Hepatocyte (in vitro differentiated cells): Measurements from ENCODE around the gene LELP1. TPM values are rescaled to one million over a fixed set of nuclear protein-coding genes. Genes with fewer than 3 reads are reported as not detected.

Experiments used
- DNase-seq: peaks from one replicate; pipeline ENCODE4 v3.0.0-alpha.2; 2016; ENCODE audit warnings: low spot score
- H2AFZ ChIP-seq: fragments of 200-600 bp; sonication (generic); 2 replicates; pipeline ENCODE4 v1.6.0; 2016; ENCODE audit warnings: antibody characterized with exemption, mild to moderate bottlenecking
- H3K27ac ChIP-seq: fragments of 200-600 bp; sonication (generic); 2 replicates; pipeline ENCODE4 v1.5.1; 2016; ENCODE audit warnings: mild to moderate bottlenecking
- H3K27me3 ChIP-seq: fragments of 200-600 bp; sonication (generic); 2 replicates; pipeline ENCODE4 v1.6.1; 2016
- H3K36me3 ChIP-seq: fragments of 200-600 bp; sonication (generic); replicated peaks from 2 replicates; pipeline ENCODE4 v1.5.1; 2016; ENCODE audit warnings: low read depth; ENCODE audit not compliant: insufficient read depth
- H3K4me1 ChIP-seq: fragments of 200-600 bp; sonication (generic); 2 replicates; pipeline ENCODE4 v1.5.1; 2016; ENCODE audit warnings: mild to moderate bottlenecking, moderate library complexity; ENCODE audit not compliant: insufficient read depth
- H3K4me2 ChIP-seq: fragments of 200-600 bp; sonication (generic); 2 replicates; pipeline ENCODE4 v1.6.0; 2016
- H3K4me3 ChIP-seq: fragments of 200-600 bp; sonication (generic); 2 replicates; pipeline ENCODE4 v1.5.1; 2016; ENCODE audit warnings: mild to moderate bottlenecking
- H3K79me2 ChIP-seq: fragments of 200-600 bp; sonication (generic); 2 replicates; pipeline ENCODE4 v1.6.0; 2017; ENCODE audit warnings: mild to moderate bottlenecking
- H3K9me2 ChIP-seq: fragments of 200-600 bp; sonication (generic); replicated peaks from 2 replicates; pipeline ENCODE4 v1.6.0; 2017; ENCODE audit warnings: mild to moderate bottlenecking; ENCODE audit not compliant: insufficient read depth
- H3K9me3 ChIP-seq: fragments of 200-600 bp; sonication (generic); 2 replicates; pipeline ENCODE4 v1.5.1; 2016; ENCODE audit warnings: low read depth, mild to moderate bottlenecking
- H4K20me1 ChIP-seq: fragments of 200-600 bp; sonication (generic); 2 replicates; pipeline ENCODE4 v1.6.0; 2016; ENCODE audit warnings: mild to moderate bottlenecking; ENCODE audit not compliant: insufficient read depth, poor library complexity, severe bottlenecking
- EZH2 ChIP-seq: fragments of 200-600 bp; sonication (generic); IDR thresholded peaks from 2 replicates; pipeline ENCODE4 v1.6.1; 2016; ENCODE audit warnings: antibody characterized with exemption, mild to moderate bottlenecking, borderline replicate concordance
- EZH2phosphoT487 ChIP-seq: fragments of 200-600 bp; sonication (generic); IDR thresholded peaks from one replicate; pipeline ENCODE4 v1.6.1; 2018; ENCODE audit warnings: antibody characterized with exemption, mild to moderate bottlenecking, low read depth, moderate library complexity; ENCODE audit not compliant: unreplicated experiment, severe bottlenecking
- WGBS: methylation state at CpG from one replicate; pipeline ENCODE4 v1.1.6; 2016; ENCODE audit warnings: low lambda C conversion rate; ENCODE audit errors: missing lambda C conversion rate; 5-methylcytosine and 5-hydroxymethylcytosine counted together
- polyA plus RNA-seq: library from polyadenylated mRNA; unstranded; fragments of >200 nt; fragmentation: Nextera tagmentation; extraction: Ambion mirVana; gene quantifications from 2 replicates; pipeline ENCODE4 v1.2.1, GENCODE V29; 2016
- total RNA-seq: library from RNA; depleted of rRNA; stranded (reverse); fragments of >200 nt; gene quantifications from 2 replicates; pipeline ENCODE4 v1.2.3, GENCODE V29; 2014
- TF ChIP-seq, protein P1 (sequence below): fragments of 200-600 bp; sonication (generic); IDR thresholded peaks from 2 replicates; pipeline ENCODE4 v1.5.1; 2016; ENCODE audit warnings: antibody characterized with exemption, mild to moderate bottlenecking; ENCODE audit not compliant: poor library complexity

The LELP1 gene
- total and polyA plus RNA-seq, 2 experiments from 2014 or later = not detected

DNA sequence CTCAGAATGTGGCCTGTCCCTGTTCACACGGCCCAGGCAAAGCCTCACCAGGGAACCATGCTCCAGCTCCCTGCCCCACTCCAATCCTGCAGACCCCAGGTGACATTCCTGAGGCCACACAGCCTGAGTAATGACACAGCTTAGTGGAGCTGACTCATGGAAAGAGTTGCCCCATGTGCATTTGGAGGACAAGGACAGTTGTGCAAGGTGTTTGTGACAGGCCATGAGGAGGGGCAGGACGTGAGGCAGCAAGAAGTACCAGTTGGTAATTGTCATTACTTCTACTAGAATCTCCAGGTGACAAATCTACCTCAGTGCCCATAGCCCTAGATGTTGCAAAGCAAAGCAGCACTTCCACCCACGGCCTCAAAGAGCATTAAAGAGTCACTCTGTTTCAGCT lies 29.3 kb downstream of the LELP1 start:
- DNase-seq = no peak
- H3K9me3 ChIP-seq = no peaks in the 10 kb centered on the region
- no peaks in the 10 kb centered on the region for H3K36me3 ChIP-seq
- TF ChIP-seq EZH2 = no peak
- no peak for TF ChIP-seq EZH2phosphoT487
- TF ChIP-seq, protein P1, sequence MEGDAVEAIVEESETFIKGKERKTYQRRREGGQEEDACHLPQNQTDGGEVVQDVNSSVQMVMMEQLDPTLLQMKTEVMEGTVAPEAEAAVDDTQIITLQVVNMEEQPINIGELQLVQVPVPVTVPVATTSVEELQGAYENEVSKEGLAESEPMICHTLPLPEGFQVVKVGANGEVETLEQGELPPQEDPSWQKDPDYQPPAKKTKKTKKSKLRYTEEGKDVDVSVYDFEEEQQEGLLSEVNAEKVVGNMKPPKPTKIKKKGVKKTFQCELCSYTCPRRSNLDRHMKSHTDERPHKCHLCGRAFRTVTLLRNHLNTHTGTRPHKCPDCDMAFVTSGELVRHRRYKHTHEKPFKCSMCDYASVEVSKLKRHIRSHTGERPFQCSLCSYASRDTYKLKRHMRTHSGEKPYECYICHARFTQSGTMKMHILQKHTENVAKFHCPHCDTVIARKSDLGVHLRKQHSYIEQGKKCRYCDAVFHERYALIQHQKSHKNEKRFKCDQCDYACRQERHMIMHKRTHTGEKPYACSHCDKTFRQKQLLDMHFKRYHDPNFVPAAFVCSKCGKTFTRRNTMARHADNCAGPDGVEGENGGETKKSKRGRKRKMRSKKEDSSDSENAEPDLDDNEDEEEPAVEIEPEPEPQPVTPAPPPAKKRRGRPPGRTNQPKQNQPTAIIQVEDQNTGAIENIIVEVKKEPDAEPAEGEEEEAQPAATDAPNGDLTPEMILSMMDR = no peak
- 48% methylated on average over 3 of the region's 3 CpGs for WGBS
- no peaks in the 10 kb centered on the region for H3K79me2 ChIP-seq
- H3K4me1 ChIP-seq = no peaks in the 10 kb centered on the region
- no peaks in the 10 kb centered on the region for H4K20me1 ChIP-seq
- no peak overlapping the region for H3K4me3 ChIP-seq
- no peaks in the 10 kb centered on the region for H3K9me2 ChIP-seq
- H3K27ac ChIP-seq = no peak overlapping the region
- H3K27me3 ChIP-seq = no peaks in the 10 kb centered on the region
- H2AFZ ChIP-seq = no peak overlapping the region
- no peak overlapping the region for H3K4me2 ChIP-seq

DNA sequence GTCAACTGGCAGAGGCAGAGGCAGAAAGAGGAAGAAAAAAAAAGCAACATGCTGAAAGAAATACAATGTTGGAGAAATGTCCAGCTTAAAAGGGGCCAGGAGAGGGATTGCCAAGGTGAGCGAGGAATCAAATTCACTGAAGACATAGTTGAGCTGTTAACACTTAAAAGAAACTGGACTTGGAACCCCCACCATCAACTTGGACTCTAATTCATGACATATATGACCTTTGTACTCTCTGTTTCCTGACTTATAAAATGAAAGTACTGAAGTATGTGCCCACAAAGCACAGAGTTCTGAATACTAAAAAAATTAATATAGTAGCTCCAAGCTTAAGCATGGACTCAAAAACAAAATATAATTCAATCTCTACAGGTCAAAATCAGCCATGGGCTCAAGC lies 30.2 kb downstream of the LELP1 start:
- Histone ChIP-seq H3K9me3 (no peaks in the 10 kb centered on the region), H3K4me2 (no peak overlapping the region), H4K20me1 (no peaks in the 10 kb centered on the region), H2AFZ (no peak overlapping the region), H3K27ac (no peak overlapping the region), H3K9me2 (no peaks in the 10 kb centered on the region), H3K79me2 (no peaks in the 10 kb centered on the region), H3K27me3 (no peaks in the 10 kb centered on the region), H3K36me3 (no peaks in the 10 kb centered on the region), H3K4me3 (no peak overlapping the region), H3K4me1 (no peaks in the 10 kb centered on the region)
- WGBS = 38% methylated on average over 1 of the region's 1 CpG
- TF ChIP-seq EZH2phosphoT487 (no peak), EZH2 (no peak)
- TF ChIP-seq, protein P1 = no peak
- no peak for DNase-seq

- H3K27me3 ChIP-seq = no peaks in the 10 kb centered on the region
- H3K36me3 ChIP-seq = no peaks in the 10 kb centered on the region
- no peak for TF ChIP-seq EZH2phosphoT487
- no peak for TF ChIP-seq EZH2
- TF ChIP-seq, protein P1 = no peak
- no peaks in the 10 kb centered on the region for H3K9me3 ChIP-seq
- no peak overlapping the region for H3K4me3 ChIP-seq
- no peaks in the 10 kb centered on the region for H3K79me2 ChIP-seq
- no peak overlapping the region for H3K27ac ChIP-seq
- H3K4me2 ChIP-seq = no peak overlapping the region
- WGBS = 69% methylated on average over 2 of the region's 2 CpGs
- H3K9me2 ChIP-seq = no peaks in the 10 kb centered on the region
- no peak for DNase-seq
- H3K4me1 ChIP-seq = no peaks in the 10 kb centered on the region
- H4K20me1 ChIP-seq = no peaks in the 10 kb centered on the region
- no peak overlapping the region for H2AFZ ChIP-seq
These were observed 35.3 kb downstream of the LELP1 start for GRCh38 chr1:153238527-153238926.

DNA sequence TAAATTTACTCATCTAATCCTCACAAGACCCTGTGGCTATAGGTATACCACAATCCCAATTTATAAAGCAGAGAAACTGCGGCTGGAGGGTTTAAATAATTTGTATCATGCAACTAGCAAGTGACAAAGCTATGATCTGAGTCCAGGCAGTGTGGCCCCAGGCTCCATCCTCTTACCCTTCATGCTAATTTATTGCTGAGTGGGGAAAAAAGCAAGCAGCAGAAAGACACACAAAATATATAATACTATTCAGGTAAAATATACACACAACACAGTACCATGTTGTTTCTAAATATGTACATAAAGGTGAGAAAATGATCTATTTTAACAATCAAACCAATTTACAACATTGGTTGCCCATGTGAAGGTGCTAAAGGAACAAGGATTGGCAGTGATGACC lies 38.9 kb downstream of the LELP1 start:
- no peak overlapping the region for H3K27ac ChIP-seq
- no peaks in the 10 kb centered on the region for H3K36me3 ChIP-seq
- H3K27me3 ChIP-seq = no peaks in the 10 kb centered on the region
- H3K9me3 ChIP-seq = no peaks in the 10 kb centered on the region
- H2AFZ ChIP-seq = no peak overlapping the region
- no peaks in the 10 kb centered on the region for H3K4me1 ChIP-seq
- H4K20me1 ChIP-seq = no peaks in the 10 kb centered on the region
- no peak overlapping the region for H3K4me2 ChIP-seq
- WGBS = 70% methylated on average over 1 of the region's 1 CpG
- H3K9me2 ChIP-seq = no peaks in the 10 kb centered on the region
- no peak for DNase-seq
- no peaks in the 10 kb centered on the region for H3K79me2 ChIP-seq
- no peak overlapping the region for H3K4me3 ChIP-seq
- TF ChIP-seq EZH2 (no peak), EZH2phosphoT487 (no peak)
- TF ChIP-seq, protein P1 = no peak
